GM19438 (cell line): ENCODE results near the gene ENTREP3.

ENCODE experiments used
- ATAC-seq: cut with Tn5 transposase; IDR thresholded peaks from one replicate; pipeline ENCODE4 v1.9.1; 2021; ENCODE audit warnings: low read depth; ENCODE audit not compliant: unreplicated experiment

Gene ENTREP3

DNA sequence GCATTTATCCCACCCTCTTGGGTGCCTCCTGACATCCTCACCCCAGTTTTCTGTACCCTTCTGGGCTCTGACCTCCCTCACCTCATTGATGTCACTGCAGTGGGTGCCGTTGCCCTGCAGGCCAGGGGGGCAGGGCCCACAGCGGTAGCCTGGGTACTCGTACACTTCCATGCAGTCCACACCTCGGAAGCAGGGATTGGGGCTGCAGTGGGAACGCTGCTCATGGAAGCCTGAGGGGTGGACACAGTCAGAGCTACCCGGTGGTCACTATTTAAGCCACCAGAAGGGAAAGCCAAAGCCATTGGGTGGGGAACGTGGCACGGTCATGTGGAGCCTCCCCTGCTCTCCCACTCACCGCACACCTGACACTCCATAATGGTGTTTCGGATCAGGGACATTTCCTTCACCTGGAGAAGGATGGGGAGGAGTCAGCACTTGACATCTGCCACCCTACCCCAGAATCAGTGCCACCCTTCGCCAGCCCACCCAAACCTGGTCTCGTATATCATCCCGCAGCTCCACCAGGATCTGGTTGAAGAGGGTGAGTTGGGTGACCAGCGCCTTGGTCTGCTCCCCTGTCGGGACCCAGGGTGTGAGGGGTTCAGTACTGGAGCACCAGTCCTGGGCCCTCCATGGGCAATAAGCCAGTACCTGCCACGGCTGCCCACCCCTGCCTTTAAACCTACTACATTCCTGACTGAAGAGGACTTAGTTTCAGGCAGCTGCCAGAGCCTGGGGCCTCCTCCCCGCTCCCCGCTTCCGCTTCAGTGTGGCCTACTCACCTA is 52.4 kb downstream of the ENTREP3 start:
- no peak for ATAC-seq

DNA sequence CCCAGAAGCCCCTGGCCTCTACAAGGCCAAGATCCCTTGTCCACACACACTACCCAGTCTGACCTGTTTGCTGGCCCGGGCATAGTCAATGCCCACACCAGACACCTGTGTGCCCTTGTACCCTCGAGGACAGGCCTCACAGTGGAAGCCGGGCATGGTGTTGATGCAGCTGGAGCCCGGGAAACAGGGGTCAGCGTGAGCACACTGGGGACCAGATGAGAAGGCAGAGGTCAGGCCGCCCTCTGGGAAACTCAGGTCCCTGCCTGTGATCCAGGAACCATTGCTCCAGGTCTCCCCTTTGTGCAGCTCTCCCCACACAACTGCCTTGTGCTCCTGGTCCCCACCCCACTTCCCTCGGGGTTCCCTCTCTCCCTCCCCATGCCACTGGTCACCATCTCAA is 53.1 kb downstream of the ENTREP3 start:
- ATAC-seq, result no peak

DNA sequence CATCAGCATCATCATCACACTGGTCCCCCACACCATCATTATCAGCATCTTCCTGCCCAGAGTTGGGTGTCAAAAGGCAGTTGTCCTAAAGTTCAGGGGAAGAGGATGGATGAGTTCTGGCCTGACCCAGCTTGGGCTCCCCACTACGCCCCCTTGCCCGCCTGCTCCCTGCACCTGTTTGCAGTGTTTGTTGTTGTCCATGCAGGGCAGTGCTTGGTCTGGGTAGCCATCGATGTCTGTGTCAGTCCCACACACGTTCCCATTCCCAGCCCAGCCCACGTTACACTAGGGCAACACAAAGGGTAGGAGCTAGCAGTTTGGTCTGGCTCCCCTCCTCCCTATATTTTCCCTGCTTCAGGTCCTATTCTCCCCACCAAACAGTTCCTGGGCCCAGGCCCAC is 54.4 kb downstream of the ENTREP3 start:
- ATAC-seq, result no peak

DNA sequence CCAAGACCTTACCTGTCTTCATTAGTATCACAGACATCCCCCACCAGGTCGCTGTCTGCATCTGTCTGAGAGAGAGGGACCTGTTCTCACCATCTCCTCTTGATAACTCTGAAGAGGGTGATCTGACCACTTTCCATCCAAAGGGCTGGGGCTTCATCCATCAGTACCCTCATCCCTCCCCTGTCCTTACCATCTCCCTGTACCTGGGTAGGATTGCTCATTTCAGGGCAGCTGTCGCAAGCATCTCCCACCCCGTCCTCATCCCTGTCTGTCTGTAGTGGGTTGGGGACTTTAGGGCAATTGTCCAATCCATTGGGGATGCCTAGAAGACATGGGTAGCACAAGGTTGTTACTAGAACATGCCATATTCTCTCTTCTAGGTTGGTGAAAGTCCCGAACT is 55.5 kb downstream of the ENTREP3 start:
- ATAC-seq, result no peak

DNA sequence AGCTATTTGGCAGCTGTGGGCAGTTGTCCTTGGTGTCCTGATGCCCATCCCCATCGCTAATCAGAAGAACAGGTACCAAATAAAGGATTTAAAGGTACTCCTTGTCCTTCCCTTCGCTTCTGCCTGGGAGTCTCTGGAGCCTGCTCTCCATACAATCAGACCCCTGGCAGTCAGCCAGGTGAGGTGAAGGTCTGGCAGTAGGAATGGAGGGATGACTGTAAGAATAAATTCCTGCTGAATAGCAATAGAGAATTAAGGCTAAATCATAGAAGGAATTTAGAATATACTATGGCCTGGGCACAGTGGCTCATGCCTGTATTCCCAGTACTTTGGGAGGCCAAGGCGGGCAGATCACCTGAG is 56.8 kb downstream of the ENTREP3 start:
- ATAC-seq, result no peak

DNA sequence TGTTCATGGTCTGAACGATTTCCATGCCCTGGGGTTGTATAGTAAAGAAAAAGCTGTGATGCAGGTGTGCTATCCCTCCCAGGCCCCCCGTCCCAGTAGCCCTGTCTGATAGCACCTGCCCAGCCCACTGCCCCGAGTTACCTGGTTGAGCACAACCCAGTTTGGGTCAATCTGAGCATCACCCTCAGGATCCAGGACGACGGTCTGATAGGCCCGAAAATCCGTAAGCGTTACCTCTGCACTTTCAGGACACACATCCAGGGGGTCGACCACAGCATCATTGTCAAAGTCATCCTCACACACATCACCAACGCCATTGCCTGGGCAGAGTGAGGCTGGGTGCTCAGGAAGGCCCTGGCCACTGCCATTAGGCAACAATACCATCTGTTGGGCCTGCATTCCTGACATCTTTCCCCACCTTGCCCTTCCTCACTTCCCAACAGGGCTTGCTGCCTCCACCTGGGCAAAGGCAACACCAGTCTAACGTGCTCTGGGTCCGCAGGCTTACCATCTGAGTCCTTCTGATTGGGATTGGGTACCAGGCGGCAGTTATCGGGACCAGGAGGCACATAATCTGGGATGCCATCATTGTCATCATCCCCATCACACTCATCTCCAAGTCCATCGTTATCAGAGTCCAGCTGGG is 57.3 kb downstream of the ENTREP3 start:
- no peak for ATAC-seq
